Measurements from ENCODE around the gene SLC25A6.

Gene SLC25A6

GRCh38 chrX:1421433-1422134 is 29.7 kb upstream of the SLC25A6 start:
- Histone ChIP-seq H3K27me3 (no peaks in the 10 kb centered on the region), H3K4me3 (ENCODE audit: low read depth, low read length) (no peak overlapping the region), H3K4me1 (no peaks in the 10 kb centered on the region), H3K36me3 (no peaks in the 10 kb centered on the region), H3K9me3 (no peaks in the 10 kb centered on the region; the same call in 1 of the 2 replicates)
- TF ChIP-seq, protein P1, sequence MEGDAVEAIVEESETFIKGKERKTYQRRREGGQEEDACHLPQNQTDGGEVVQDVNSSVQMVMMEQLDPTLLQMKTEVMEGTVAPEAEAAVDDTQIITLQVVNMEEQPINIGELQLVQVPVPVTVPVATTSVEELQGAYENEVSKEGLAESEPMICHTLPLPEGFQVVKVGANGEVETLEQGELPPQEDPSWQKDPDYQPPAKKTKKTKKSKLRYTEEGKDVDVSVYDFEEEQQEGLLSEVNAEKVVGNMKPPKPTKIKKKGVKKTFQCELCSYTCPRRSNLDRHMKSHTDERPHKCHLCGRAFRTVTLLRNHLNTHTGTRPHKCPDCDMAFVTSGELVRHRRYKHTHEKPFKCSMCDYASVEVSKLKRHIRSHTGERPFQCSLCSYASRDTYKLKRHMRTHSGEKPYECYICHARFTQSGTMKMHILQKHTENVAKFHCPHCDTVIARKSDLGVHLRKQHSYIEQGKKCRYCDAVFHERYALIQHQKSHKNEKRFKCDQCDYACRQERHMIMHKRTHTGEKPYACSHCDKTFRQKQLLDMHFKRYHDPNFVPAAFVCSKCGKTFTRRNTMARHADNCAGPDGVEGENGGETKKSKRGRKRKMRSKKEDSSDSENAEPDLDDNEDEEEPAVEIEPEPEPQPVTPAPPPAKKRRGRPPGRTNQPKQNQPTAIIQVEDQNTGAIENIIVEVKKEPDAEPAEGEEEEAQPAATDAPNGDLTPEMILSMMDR (IDR thresholded peaks at IDR 0.05; ENCODE audit: low read depth, low read length) = no peak
- no peak for DNase-seq

- Histone ChIP-seq H3K4me3 (ENCODE audit: low read depth, low read length) (no peak overlapping the region), H3K36me3 (no peaks in the 10 kb centered on the region), H3K9me3 (no peaks in the 10 kb centered on the region; the same call in 1 of the 2 replicates), H3K4me1 (no peaks in the 10 kb centered on the region), H3K27me3 (no peaks in the 10 kb centered on the region)
- no peak for DNase-seq
- TF ChIP-seq, protein P1 (IDR thresholded peaks at IDR 0.05; ENCODE audit: low read depth, low read length) = no peak
Measured at GRCh38 chrX:1420371-1420770, 28.5 kb upstream of the SLC25A6 start.

- no peaks in the 10 kb centered on the region for H3K36me3 ChIP-seq
- TF ChIP-seq, protein P1 (IDR thresholded peaks at IDR 0.05; ENCODE audit: low read depth, low read length) = no peak
- H3K9me3 ChIP-seq = no peaks in the 10 kb centered on the region; the same call in 1 of the 2 replicates
- no peaks in the 10 kb centered on the region for H3K27me3 ChIP-seq
- no peak overlapping the region for H3K4me3 ChIP-seq (ENCODE audit: low read depth, low read length)
- DNase-seq = no peak
- no peaks in the 10 kb centered on the region for H3K4me1 ChIP-seq
Measured at GRCh38 chrX:1419545-1420355, 27.8 kb upstream of the SLC25A6 start.

- no peaks in the 10 kb centered on the region for H3K4me1 ChIP-seq
- no peaks in the 10 kb centered on the region for H3K27me3 ChIP-seq
- H3K4me3 ChIP-seq (ENCODE audit: low read depth, low read length) = no peak overlapping the region
- no peak for DNase-seq
- TF ChIP-seq, protein P1 (IDR thresholded peaks at IDR 0.05; ENCODE audit: low read depth, low read length) = no peak
- H3K9me3 ChIP-seq = no peaks in the 10 kb centered on the region; the same call in 1 of the 2 replicates
- no peaks in the 10 kb centered on the region for H3K36me3 ChIP-seq
Measured at GRCh38 chrX:1418901-1419544, 27.1 kb upstream of the SLC25A6 start.

DNA sequence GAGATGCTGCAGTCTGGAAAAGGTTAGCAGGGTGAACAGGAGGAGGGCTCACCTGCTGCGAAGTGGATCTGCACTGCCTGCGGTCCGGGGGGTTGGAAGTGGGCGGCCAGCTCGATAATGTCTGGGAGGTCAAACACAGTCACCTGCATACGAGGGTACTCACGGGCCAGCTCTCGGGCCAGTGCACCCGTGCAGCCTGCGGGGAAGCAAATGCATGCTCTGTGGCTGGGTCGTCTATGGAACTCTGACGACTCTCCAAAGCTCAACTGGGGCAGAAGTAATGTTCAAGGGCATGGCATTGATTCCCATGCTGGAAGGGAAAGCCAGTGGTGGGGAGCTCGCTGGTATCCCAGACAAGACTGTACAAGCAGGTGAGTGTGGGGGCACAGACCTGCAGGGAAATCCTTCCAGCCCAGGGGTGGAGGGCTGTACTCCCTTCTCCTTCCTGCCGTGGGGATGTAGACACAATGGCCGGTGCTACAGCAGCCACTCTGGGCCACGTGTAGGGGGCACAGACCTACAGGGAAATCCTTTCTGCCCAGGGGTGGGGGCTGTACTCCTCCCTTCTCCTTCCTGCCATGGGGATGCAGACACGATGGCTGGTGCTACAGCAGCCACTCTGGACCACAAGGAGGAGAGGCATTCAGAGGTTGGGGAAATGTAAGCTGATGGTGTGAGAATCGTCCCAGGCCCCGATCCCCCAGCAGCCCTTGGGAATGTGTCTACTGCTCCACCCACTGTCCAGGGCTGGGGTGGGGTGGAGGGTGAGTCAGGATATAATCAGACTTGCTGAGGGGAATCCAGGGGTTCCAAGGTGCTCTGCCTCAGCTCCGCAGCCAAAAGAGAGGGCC is 26.2 kb upstream of the SLC25A6 start:
- H3K27me3 ChIP-seq = no peaks in the 10 kb centered on the region
- no peak overlapping the region for H3K4me3 ChIP-seq (ENCODE audit: low read depth, low read length)
- H3K36me3 ChIP-seq = no peaks in the 10 kb centered on the region
- no peaks in the 10 kb centered on the region; the same call in 1 of the 2 replicates for H3K9me3 ChIP-seq
- DNase-seq = no peak
- no peaks in the 10 kb centered on the region for H3K4me1 ChIP-seq
- TF ChIP-seq, protein P1 (IDR thresholded peaks at IDR 0.05; ENCODE audit: low read depth, low read length) = no peak

Data from BE2C (cell line).